Fibroblast of skin of abdomen (primary cell): ENCODE data around the gene UGT1A5.

Experiments used
- DNase-seq: peaks from one replicate; pipeline ENCODE4 v3.0.0-alpha.2; 2013

The UGT1A5 gene

DNA sequence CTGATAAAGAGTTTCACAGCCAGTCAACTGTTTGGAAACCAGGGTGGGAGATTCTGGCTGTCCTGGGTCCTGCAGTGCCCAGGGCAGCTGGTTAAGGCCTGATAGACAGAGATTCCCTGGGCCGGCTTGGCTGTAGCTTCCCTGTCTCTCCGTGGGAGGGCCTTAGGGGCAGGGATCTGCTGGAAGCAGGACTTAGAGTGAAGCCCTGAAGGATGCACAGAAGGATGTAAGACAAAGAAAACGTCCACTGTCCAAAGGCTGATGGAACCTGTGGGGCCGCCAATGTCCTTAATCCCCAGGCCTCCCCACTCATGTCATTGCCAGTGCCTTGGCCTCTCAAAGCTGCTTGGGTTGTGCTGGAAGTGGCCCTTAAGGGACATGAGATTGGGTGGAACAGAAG is 98.4 kb downstream of the UGT1A5 start:
- no peak for DNase-seq

GRCh38 chr2:233811732-233812131 is 99.0 kb downstream of the UGT1A5 start:
- no peak for DNase-seq

- no peak for DNase-seq
Observed at GRCh38 chr2:233813236-233814055, 100.7 kb downstream of the UGT1A5 start.

DNA sequence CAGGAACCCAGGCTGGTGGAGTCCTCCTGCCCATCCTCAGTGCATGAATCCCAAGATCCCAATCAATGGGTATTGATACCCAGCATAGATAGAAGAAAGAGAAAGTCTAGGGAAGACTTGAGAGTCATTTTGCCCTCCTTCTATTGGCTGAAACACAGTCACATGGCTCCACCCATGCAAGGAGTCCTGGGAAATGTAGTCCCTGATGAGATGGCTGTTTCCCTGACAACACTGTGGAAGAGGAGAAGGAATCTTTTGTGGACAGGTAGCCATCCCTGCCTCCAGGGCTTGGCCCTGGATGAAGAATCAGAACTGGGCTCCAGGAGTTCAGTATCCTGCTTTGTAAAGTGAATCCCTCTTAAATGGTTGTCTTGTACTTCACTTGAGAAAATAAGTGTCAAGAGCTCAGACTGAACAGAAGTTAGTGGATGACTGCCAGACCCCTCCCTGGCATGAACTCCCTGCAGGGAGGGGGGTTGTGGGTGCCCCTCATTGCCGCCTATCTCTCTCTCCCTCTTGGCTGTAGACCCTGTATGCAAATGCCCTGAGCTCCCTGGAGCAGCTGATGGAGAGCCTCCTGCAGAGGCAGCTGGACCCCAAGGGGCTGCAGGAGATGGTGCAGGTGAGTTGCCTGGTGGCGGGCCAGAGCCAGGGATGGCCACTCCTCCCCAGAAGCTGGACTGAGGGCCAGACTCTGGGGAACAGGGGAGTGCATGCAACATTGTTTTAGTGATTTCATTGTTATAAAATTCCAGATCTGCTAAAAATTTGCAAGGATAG is 101.5 kb downstream of the UGT1A5 start:
- DNase-seq, result no peak

DNA sequence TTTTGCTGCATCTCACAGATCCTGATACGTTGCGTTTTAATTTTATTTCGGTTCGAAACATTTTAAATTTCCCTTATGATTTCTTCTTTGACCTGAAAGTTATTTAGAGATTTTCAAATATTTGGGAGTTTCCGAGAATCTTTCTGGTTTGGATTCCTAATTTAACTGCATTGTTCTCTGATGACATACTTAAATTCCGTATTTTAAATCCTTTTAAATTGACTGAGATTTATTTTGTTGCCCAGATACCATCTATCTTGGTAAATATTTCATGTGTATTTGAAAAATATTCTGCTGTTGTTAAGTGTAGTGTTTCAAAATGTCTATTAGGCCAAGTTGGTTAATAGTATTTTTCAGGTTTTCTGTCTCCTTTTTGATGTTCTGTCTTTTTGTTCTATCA is 103.2 kb downstream of the UGT1A5 start:
- DNase-seq, result no peak

DNA sequence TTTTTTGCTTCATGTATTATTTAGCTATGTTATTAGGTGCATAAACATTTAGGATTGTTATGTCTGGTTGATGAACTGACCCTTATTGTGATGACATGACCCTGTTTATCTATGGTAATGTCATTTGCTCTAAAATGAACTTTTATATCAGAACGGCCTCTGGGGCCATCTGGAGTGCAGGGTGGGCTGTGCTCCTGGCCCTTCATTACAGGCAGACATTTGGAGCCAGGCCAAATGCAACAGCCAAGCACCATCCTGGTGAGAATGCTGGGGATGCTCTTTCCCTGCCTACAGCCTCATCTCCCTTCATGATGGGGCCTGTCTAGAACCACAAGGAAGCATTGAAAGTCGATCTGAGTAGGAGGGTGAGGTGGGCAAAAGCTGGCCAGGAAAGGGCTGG is 103.6 kb downstream of the UGT1A5 start:
- no peak for DNase-seq

DNA sequence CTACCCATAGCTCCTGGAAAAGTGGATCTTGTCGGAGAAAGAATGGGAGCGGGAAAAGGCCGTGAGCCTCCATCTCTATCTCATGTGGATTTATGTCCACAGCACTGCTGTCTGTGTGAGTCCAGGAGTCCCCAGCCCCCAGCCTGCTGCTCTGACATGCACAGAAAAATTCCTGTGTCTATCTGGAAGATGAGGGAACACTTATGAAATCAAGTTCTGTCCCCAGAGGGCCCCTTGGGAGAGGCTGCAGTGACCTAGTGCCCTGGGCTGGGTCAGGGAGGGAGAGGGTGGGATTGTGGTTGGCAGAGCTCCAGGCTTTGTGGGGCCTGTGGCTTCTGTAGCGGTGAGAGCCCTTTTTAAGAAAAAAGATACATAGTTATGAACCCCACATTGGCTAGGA is 104.1 kb downstream of the UGT1A5 start:
- DNase-seq, result no peak

GRCh38 chr2:233817361-233817911 is 104.7 kb downstream of the UGT1A5 start:
- no peak for DNase-seq

GRCh38 chr2:233817995-233818638 is 105.4 kb downstream of the UGT1A5 start:
- no peak for DNase-seq

DNA sequence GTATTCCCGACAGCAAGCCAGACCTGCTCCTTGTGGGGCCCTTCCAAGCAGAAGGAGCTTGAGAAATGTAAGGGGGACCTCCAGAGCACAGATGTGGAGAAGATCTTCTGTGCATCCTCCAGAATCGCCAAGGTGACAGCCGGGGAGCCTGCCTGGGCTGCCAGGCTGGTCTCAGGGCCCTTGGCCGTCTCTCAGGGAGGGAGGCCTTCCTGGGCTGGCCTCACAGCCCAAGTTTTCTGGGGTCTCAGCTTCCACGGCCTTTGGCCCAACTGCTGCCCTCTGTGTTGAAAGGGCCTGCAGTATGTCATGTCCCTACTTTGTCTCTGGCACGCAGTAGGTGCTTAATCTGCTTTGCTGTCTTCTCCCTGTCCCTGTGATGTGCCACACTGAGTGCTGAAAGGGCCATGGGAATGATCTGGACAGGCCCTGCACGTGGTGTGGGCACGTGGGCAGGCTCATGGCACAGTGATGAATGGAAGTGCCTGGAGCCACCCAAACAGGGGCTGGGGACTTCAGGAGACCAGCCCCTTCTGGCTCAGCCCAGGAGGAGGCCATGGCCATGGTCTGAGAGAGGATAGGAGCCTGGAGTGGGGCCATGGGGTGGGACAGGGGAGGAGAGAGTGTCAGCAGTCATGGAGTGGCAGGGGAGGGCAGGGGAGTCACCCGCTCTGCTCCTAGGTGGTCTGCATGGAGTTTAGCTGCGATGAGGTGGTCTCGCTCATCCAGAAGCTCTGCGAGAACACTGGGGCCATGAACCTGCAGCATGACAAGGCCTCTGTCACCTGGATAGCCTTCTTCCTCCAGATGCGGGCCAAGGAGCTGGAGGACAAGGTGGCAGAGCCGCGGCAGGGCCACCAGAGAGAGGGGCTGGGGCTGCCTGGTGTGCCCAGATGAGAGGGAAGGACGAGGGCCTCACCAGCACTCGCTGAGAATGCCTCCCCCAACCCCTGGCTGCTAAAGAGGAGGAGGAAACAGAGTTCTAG is 106.2 kb downstream of the UGT1A5 start:
- no peak for DNase-seq

- no peak for DNase-seq
Observed at GRCh38 chr2:233819884-233820773, 107.4 kb downstream of the UGT1A5 start.

GRCh38 chr2:233820774-233821105 is 108.0 kb downstream of the UGT1A5 start:
- DNase-seq, result no peak

GRCh38 chr2:233821196-233821595 is 108.5 kb downstream of the UGT1A5 start:
- DNase-seq, result no peak

DNA sequence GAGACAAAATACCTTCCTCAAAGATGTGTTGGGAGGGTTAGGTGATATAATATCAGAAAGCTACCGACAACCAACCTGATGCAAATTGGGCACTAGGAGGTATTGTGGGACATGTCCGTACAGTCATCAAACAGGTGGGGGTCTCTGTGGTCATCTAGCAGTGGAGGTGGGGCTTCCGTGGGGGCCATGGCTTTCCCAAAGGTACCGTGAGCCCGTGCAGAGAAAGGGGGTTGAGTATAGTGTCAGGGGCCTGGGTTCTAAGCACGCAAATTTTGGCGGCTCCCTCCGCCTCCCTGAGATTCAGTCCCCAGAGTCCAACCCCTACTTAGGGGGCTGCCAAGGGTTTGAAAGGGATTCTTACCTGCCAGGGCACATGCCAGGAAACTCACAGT is 109.0 kb downstream of the UGT1A5 start:
- no peak for DNase-seq

DNA sequence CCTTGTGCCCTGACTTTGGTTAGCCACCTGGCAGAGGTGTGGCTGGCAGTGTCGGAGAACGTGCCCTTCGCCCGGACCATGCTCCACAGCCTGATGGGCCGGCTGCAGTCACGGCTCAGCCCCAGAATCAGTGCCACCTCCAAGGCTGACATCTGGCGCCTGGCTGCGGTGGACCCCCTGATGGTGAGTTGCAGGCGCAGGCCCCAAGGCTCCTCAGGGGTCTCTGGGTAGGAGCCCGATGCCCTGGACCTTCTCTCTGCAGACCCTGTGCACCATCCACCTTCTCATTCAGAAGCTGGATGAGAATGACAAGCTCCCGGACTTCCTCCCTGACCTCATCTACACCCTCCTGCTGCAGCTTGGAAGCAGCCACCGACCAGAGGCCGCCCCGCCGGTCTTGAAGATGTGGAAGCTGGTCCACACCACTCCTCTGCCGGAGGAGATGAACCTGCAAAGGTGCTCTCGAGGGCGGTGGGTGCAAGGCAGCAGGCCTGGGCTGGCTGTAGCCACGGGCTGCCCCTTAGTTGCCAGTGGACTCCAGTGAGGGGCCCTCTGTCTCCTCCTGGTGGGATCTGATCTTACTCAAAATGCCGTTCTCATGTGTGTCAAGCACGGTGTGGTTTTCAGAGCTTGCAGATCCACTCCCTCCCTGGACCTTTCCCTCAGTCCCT is 109.5 kb downstream of the UGT1A5 start:
- no peak for DNase-seq
